Measurements from ENCODE around the gene SGIP1.
"Not testable (repeated sequence)": the region's sequence is repeated elsewhere in the genome, so short reads cannot be mapped to it uniquely, and the experiment has no call there.

SGIP1 gene

DNA sequence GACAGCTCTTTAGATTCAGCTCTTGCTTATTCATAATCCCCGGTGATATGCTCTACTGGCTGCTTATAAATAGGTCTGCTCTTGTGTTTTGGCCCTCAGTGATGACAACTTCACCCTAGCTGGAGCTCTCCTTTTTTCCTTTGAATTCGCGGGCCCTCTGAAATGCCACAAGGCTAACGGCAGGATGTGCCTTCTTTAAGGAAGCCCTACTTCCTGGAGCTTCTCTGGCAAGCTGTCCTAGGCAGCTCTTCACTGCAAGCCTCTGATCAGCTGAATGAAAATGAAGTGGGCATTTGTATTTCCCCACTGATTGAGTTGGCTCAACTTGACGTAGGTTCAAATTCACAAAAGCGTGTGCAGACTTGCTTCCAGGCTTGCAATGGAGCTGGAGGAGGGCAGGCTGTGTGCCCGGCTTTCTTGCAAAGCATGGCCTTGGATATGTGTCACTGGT is 22.2 kb downstream of the SGIP1 start:
- no peak for DNase-seq

GRCh38 chr1:66557157-66557556 is 23.2 kb downstream of the SGIP1 start:
- DNase-seq, result no peak

DNA sequence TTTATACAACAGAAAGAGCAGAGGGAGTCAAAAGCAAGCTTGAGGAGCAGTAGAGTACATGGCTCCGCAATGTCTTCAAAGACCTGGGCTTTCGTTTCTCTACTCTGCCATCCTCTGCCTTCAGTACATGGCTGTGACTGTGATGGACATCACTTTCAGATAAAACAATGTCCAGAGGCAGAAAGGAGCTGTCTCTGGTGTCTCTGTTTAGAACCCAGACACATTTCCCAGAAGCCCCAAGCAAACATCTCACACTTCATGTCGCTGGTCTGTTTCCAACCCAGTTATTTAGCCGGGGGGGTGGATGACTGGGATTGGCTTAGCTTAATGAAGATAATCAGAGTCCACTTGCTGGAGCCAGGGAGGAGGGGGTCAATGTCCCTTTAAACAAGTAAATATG is 25.6 kb downstream of the SGIP1 start:
- no peak for DNase-seq

GRCh38 chr1:66562561-66562960 is 28.6 kb downstream of the SGIP1 start:
- DNase-seq, result no peak

DNA sequence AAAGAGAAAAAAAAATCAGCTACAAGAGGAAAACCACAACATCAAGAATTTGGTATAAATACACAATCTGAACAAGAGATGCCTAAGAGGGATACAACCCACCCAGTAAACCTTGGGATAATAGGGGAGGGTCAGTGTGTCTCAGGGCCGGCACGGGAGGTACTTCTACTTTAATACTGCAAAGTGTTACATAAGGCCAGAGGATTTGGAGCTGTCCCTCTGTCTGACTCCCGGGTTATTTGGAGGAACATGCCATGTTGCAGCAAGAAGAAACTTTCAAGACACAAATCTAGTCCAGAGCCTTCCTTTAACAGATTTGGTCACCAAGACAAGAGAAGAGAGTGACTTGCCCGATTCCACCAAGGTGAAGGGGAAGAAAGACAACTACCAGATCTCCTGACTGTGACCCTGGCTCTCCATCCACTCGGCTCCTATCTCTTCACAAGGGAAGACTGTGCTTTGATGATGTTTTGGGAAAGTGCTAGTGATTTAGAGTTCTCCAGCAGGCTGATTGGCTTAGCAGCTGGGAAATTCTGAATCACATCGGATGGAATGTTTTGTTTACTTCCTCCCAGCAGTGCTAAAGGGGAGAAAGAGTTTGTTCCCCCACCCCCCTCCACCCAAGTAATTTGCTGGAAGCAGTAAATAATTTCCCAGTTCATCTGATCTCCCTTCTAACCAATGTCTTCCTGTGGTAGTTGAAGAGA is 29.3 kb downstream of the SGIP1 start:
- DNase-seq, result no peak

DNA sequence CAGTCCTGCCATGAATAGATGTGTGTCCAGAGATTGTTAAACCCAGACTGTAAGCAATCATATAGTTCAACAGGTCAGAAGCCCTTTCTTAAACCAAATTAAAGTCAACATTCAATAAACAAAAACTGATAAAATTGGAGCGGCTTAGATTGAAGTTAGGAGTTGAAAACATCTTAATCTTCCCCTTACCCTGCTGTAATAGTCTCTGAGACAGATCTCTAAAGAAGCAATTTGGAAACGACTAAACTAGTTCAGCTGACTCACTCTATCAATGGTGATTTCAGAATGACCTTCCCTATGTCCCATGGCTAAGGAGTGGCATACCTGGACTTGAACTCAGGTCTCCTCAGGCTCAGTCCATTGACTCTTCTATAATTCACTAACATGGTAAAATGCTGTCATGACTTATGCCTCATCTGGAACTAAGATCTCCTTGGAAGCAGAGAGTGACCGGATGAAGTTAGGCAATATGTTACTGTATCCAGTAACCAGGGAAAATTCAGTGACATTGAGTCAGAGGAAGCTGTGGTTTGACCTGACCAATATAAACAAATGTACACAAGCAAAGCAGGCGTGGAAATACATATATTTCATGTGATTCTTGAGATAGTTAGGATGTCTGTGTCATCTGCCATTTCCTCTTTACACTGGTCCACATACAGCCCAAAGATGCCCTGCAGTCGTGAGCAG is 30.1 kb downstream of the SGIP1 start:
- DNase-seq, result no peak

- no peak for DNase-seq
Measured at GRCh38 chr1:66570196-66570595, 36.2 kb downstream of the SGIP1 start.

GRCh38 chr1:66571789-66572188 is 37.8 kb downstream of the SGIP1 start:
- DNase-seq, result no peak

GRCh38 chr1:66575739-66576138 is 41.8 kb downstream of the SGIP1 start:
- DNase-seq, result no peak

GRCh38 chr1:66576645-66577044 is 42.7 kb downstream of the SGIP1 start:
- no peak for DNase-seq

GRCh38 chr1:66578841-66579240 is 44.9 kb downstream of the SGIP1 start:
- DNase-seq, result no peak

DNA sequence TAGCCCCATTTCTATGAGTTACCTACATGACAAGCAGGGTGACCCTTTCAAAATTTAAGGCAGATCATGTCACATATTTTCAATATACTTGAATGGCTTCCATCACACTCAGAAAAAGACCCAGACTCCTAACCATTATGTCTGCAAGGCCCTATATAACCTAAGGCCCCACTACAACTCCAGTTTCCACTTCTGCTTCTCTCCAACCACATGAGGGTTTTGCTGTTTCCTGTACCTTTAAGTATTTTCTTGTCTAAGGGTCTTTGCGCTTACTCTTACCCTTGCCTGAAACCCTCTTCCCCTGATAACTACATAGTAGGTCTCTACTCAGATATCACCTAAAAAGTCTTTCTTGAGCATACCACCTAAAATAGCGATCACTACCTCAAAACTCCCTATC is 46.1 kb downstream of the SGIP1 start:
- DNase-seq, result no peak

DNA sequence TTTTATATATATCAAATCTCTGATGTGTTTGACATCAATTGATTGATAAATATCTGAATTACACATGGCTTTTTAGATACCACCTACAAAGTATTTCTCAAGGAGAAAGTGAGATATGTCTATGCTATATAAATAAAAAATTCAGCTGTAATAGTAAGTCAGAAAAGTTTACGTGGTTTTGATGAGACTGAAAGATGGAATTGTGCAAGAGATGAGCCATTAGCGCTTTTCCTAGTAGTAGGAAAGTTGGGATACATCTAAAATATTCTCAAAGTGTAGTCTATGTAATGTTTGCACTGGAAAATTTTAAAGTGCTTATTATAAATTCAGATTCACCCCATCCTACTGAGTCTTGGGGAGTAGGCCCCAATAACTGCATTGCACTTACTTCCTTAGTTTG is 49.1 kb downstream of the SGIP1 start:
- no peak for DNase-seq

- no peak for DNase-seq
Measured at GRCh38 chr1:66585002-66585401, 51.0 kb downstream of the SGIP1 start.

- no peak for DNase-seq
Measured at GRCh38 chr1:66589326-66589725, 55.4 kb downstream of the SGIP1 start.

- not testable (repeated sequence) for DNase-seq
Measured at GRCh38 chr1:66592106-66592507, 58.2 kb downstream of the SGIP1 start.

DNA sequence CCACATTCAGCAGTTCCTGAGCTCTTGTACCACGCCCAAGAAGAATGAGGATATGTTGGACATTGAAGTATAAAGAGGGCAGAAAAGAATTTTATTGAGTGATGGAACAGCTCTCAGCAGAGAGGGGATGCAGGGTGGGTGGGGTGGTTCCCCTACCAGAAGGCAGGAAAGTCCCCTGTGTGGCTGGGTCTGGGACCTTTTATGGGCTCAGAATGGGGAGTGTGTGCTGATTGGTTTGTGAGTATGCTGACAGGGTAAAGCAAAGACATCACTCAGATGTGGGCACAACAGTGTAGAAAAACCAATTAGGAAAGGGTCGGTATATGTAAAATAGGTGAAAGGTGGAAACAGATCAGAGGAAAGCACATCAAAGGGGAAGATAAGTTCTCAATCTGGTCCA is 62.2 kb downstream of the SGIP1 start:
- DNase-seq, result no peak

DNA sequence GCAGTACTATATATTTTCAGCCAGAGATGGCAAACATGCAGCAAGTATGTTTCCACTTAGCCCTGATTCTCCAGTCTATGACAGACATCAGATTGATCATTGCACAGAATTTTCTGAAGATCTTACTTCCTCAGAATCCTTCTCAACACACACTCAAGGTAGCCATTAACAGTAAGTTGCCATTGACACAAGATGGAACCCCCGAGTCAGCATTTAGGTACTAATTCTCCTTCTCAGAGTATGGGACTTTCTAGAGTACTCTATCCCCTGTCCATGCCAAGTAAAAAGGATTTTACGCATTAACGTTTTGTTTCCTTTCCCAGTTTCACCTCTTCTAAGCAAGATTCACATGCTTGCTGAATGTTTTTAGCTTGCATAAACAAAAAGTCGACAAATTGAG is 63.5 kb downstream of the SGIP1 start:
- no peak for DNase-seq

- no peak for DNase-seq
Measured at GRCh38 chr1:66598670-66599069, 64.7 kb downstream of the SGIP1 start.

GRCh38 chr1:66599346-66599745 is 65.4 kb downstream of the SGIP1 start:
- no peak for DNase-seq

DNA sequence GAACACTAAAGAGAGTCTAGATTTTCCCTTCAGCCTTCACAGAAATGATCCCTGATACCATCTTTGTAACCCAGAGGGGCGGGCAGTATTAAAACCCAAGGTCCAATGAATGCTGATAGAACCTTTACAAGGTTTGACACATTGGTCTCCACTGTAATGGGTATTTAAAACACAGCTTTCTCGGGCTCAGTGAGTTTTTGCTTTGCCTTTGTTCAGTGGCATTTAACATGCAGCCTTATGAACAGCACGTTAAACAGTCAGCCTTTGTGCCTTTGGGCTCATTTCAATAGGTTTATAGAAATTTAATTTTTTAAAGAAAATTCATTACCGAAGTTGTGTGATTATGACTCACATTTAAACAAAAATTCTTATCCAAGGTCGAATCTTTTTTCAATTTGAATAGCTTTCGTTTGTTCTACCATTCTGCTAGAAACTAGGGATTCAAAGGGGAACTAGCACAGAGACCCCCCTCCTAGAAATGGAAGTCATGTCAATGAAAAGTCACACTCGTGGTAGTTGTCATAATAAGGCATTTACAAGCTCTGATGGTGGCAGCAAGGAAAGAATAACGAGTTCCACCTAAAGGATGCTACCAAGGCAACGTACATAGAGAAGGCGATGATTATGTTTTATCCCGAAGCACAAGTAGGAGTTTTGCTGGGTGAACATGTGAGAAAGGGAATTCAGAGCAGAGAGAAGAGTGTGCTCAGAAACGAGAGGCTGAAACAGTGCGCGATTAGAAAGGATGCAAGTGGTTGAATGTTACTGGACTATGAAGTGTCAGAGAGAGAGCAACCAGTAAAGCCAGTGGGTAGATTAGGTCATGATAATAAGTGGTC is 66.2 kb downstream of the SGIP1 start:
- DNase-seq, result no peak

DNA sequence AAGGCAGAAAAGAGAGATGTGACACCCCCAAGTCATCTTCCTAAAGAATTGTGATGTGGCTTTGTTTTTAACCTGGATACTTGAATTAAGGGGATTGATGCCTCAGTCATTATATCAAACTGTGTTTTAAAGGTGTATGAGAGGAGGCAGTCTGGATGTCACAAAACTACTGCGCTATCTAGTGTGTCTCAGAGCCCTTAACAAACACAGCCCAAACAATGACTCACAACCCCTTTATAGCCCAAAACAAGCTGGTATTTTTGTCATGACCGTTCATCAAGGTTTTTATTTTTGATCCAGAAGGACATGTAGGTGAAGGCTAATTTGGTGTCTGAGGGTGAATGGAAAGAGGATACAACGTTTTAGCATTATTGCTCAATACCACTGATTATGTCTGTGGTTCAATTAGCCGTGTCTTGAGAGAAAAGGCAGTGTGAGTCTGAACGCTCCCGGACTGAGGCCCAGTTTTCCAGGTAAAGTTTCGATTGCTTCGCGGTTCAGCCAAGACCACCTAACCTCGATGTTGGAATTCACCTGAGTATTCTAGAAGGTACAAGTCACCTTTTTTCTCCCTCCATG is 71.6 kb downstream of the SGIP1 start:
- no peak for DNase-seq

- DNase-seq, result no peak
Measured at GRCh38 chr1:66606362-66607065, 72.6 kb downstream of the SGIP1 start.
